ENCODE measurements around the gene PRTN3. TPM values are rescaled to one million over a fixed set of nuclear protein-coding genes. Genes with fewer than 3 reads are reported as not detected.

The PRTN3 gene
- total RNA-seq, 1 experiment from 2014 or later = not detected

- BruUV-seq (replicated peaks) = no TSS peak
Measured at GRCh38 chr19:821231-821824, 19.5 kb upstream of the PRTN3 start.

GRCh38 chr19:821825-822503 lies 18.8 kb upstream of the PRTN3 start, which contains the start of gene PLPPR3:
Gene PLPPR3, minus strand, starts transcription at chr19:821955. Its CDS starts 396 bp downstream, at chr19:821559.
- Mint-ChIP-seq H3K27ac (ENCODE audit: low read depth, unreplicated experiment) (no peak within 1 kb of the TSS), H3K4me1 (ENCODE audit: insufficient read depth, unreplicated experiment) (peaks cover 8% of the 10 kb centered on the region), H3K36me3 (ENCODE audit: insufficient read depth, unreplicated experiment) (no peaks in the 10 kb centered on the region), H3K27me3 (ENCODE audit: insufficient read depth, unreplicated experiment) (no peaks in the 10 kb centered on the region), H3K4me3 (ENCODE audit: unreplicated experiment) (no peak within 1 kb of the TSS), H3K9me3 (ENCODE audit: unreplicated experiment) (no peaks in the 10 kb centered on the region)
- POLR2A ChIA-PET = no interaction called here
- CTCF ChIA-PET = no interaction called here
- TF ChIP-seq, protein P1, sequence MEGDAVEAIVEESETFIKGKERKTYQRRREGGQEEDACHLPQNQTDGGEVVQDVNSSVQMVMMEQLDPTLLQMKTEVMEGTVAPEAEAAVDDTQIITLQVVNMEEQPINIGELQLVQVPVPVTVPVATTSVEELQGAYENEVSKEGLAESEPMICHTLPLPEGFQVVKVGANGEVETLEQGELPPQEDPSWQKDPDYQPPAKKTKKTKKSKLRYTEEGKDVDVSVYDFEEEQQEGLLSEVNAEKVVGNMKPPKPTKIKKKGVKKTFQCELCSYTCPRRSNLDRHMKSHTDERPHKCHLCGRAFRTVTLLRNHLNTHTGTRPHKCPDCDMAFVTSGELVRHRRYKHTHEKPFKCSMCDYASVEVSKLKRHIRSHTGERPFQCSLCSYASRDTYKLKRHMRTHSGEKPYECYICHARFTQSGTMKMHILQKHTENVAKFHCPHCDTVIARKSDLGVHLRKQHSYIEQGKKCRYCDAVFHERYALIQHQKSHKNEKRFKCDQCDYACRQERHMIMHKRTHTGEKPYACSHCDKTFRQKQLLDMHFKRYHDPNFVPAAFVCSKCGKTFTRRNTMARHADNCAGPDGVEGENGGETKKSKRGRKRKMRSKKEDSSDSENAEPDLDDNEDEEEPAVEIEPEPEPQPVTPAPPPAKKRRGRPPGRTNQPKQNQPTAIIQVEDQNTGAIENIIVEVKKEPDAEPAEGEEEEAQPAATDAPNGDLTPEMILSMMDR (IDR thresholded peaks at IDR 0.05; ENCODE audit: unreplicated experiment) = no peak
- BruUV-seq (replicated peaks) = no TSS peak
- DNase-seq (ENCODE audit: unreplicated experiment) = no peak
- intact Hi-C loops (cut with micrococcal nuclease) = no loop called here

More at GRCh38 chr19:821231-821824, 19.5 kb upstream of the PRTN3 start:
- TF ChIP-seq, protein P1 (IDR thresholded peaks at IDR 0.05; ENCODE audit: unreplicated experiment) = no peak
- Mint-ChIP-seq H3K27ac (ENCODE audit: low read depth, unreplicated experiment) (no peak overlapping the region), H3K4me3 (ENCODE audit: unreplicated experiment) (no peak overlapping the region), H3K4me1 (ENCODE audit: insufficient read depth, unreplicated experiment) (peaks cover 14% of the 10 kb centered on the region), H3K36me3 (ENCODE audit: insufficient read depth, unreplicated experiment) (peaks cover 4% of the 10 kb centered on the region), H3K9me3 (ENCODE audit: unreplicated experiment) (peaks cover 6% of the 10 kb centered on the region), H3K27me3 (ENCODE audit: insufficient read depth, unreplicated experiment) (no peaks in the 10 kb centered on the region)
- no peak for DNase-seq (ENCODE audit: unreplicated experiment)
- ChIA-PET POLR2A (no interaction called here), CTCF (no interaction called here)
- intact Hi-C loops (cut with micrococcal nuclease) = no loop called here

GRCh38 chr19:823565-824121 lies 17.2 kb upstream of the PRTN3 start:
- H3K27ac Mint-ChIP-seq (ENCODE audit: low read depth, unreplicated experiment) = no peak overlapping the region
- CTCF ChIA-PET = no interaction called here
- H3K4me1 Mint-ChIP-seq (ENCODE audit: insufficient read depth, unreplicated experiment) = peaks cover 6% of the 10 kb centered on the region
- H3K9me3 Mint-ChIP-seq (ENCODE audit: unreplicated experiment) = no peaks in the 10 kb centered on the region
- BruUV-seq (replicated peaks) = no TSS peak
- DNase-seq (ENCODE audit: unreplicated experiment) = peak; percentile 38
- no peaks in the 10 kb centered on the region for H3K27me3 Mint-ChIP-seq (ENCODE audit: insufficient read depth, unreplicated experiment)
- H3K4me3 Mint-ChIP-seq (ENCODE audit: unreplicated experiment) = no peak overlapping the region
- POLR2A ChIA-PET = interaction anchor here (0.6 kb wide), 2 partner anchors 8 to 39 kb away, joined by 3 read pairs; no protein-coding TSS in a partner anchor
- TF ChIP-seq, protein P1 (IDR thresholded peaks at IDR 0.05; ENCODE audit: unreplicated experiment) = no peak
- H3K36me3 Mint-ChIP-seq (ENCODE audit: insufficient read depth, unreplicated experiment) = no peaks in the 10 kb centered on the region
- intact Hi-C loops (cut with micrococcal nuclease) = no loop called here

GRCh38 chr19:824885-825284 lies 15.9 kb upstream of the PRTN3 start:
- CTCF ChIA-PET = no interaction called here
- intact Hi-C loops (cut with micrococcal nuclease) = no loop called here
- no peak for DNase-seq (ENCODE audit: unreplicated experiment)
- Mint-ChIP-seq H3K4me1 (ENCODE audit: insufficient read depth, unreplicated experiment) (peaks cover 6% of the 10 kb centered on the region), H3K36me3 (ENCODE audit: insufficient read depth, unreplicated experiment) (no peaks in the 10 kb centered on the region), H3K4me3 (ENCODE audit: unreplicated experiment) (no peak overlapping the region), H3K9me3 (ENCODE audit: unreplicated experiment) (no peaks in the 10 kb centered on the region), H3K27me3 (ENCODE audit: insufficient read depth, unreplicated experiment) (no peaks in the 10 kb centered on the region), H3K27ac (ENCODE audit: low read depth, unreplicated experiment) (no peak overlapping the region)
- BruUV-seq (replicated peaks) = no TSS peak
- TF ChIP-seq, protein P1 (IDR thresholded peaks at IDR 0.05; ENCODE audit: unreplicated experiment) = no peak
- POLR2A ChIA-PET = interaction anchor here (0.7 kb wide), 1 partner anchor 207 kb away, joined by 4 read pairs; no protein-coding TSS in a partner anchor
